Naive thymus-derived CD4-positive, alpha-beta T cell (primary cell): ENCODE measurements around the gene CFAP74. TPM values are rescaled to one million over a fixed set of nuclear protein-coding genes. Genes with fewer than 3 reads are reported as not detected.

Experiments
- ATAC-seq: fragments of 150-1000 bp; cut with Tn5 transposase; 2 replicates; pipeline ENCODE4 v1.10.0; 2021; ENCODE audit warnings: mild to moderate bottlenecking, moderate library complexity
- CTCF ChIA-PET: fragments of 350-600 bp; sonication (Branson Sonifier 250); formaldehyde crosslinking; loops from one replicate; lab custom pipeline; 2021; ENCODE audit warnings: antibody characterized with exemption; lab: Charles Lee
- POLR2A ChIA-PET: fragments of 350-600 bp; sonication (Branson Sonifier 250); formaldehyde crosslinking; loops from one replicate; lab custom pipeline; 2021; ENCODE audit warnings: antibody characterized with exemption, inconsistent platforms; lab: Charles Lee
- DNase-seq, 9 donors: peaks; one replicate each; pipeline versions ENCODE4 v3.0.0 to v3.0.0-alpha.2; 2020 to 2022; ENCODE audit warnings: mixed read lengths in 1 of 9
- H3K27ac ChIP-seq: one replicate; pipeline ENCODE4 v1.7.0; 2013; ENCODE audit warnings: mild to moderate bottlenecking, low read depth, low read length, moderate library complexity
- H3K27me3 ChIP-seq, 2 donors: one replicate each; pipeline ENCODE4 v1.7.0; 2013; ENCODE audit warnings: low read length in 2 of 2, mild to moderate bottlenecking in 2 of 2, moderate library complexity in 2 of 2; ENCODE audit not compliant: control insufficient read depth in 2 of 2, insufficient read depth in 2 of 2
- H3K36me3 ChIP-seq, 3 experiments: 1 replicate in 2 of 3; 2 replicates in 1 of 3; pipeline ENCODE4 v1.7.0; 2013; ENCODE audit warnings: low read length in 3 of 3, mild to moderate bottlenecking in 3 of 3, moderate library complexity in 1 of 3; ENCODE audit not compliant: insufficient read depth in 3 of 3, control insufficient read depth in 2 of 3
- H3K4me1 ChIP-seq, 2 donors: one replicate each; pipeline ENCODE4 v1.7.0; 2013; ENCODE audit warnings: low read length in 2 of 2, mild to moderate bottlenecking in 2 of 2, moderate library complexity in 1 of 2; ENCODE audit not compliant: control insufficient read depth in 2 of 2, insufficient read depth in 2 of 2
- H3K4me3 ChIP-seq: 2 replicates; pipeline ENCODE4 v1.7.0; 2013; ENCODE audit warnings: mild to moderate bottlenecking, low read length
- H3K9me3 ChIP-seq, 3 experiments: 1 replicate in 2 of 3; 2 replicates in 1 of 3; pipeline ENCODE4 v1.7.0; 2013; ENCODE audit warnings: low read length in 3 of 3; ENCODE audit not compliant: control insufficient read depth in 2 of 3
- H3K27ac Mint-ChIP-seq, 9 donors: one replicate each; pipeline ENCODE4 v1.8.0; 2020 to 2022; ENCODE audit warnings: mixed read lengths in 9 of 9, mild to moderate bottlenecking in 8 of 9, moderate library complexity in 5 of 9, inconsistent platforms in 2 of 9
- H3K27me3 Mint-ChIP-seq, 5 donors: one replicate each; pipeline ENCODE4 v1.8.0; 2021 to 2022; ENCODE audit warnings: mixed read lengths in 5 of 5, mild to moderate bottlenecking in 1 of 5
- H3K36me3 Mint-ChIP-seq, 5 donors: one replicate each; pipeline ENCODE4 v1.8.0; 2020 to 2022; ENCODE audit warnings: mixed read lengths in 5 of 5, mild to moderate bottlenecking in 3 of 5, inconsistent platforms in 1 of 5
- H3K4me1 Mint-ChIP-seq, 7 donors: one replicate each; pipeline ENCODE4 v1.8.0; 2020 to 2022; ENCODE audit warnings: mixed read lengths in 7 of 7, mild to moderate bottlenecking in 3 of 7, inconsistent platforms in 1 of 7
- H3K4me3 Mint-ChIP-seq, 10 donors: one replicate each; pipeline ENCODE4 v1.8.0; 2020 to 2022; ENCODE audit warnings: mild to moderate bottlenecking in 10 of 10, mixed read lengths in 10 of 10, moderate library complexity in 6 of 10, inconsistent platforms in 2 of 10
- H3K9me3 Mint-ChIP-seq, 11 donors: one replicate each; pipeline ENCODE4 v1.8.0; 2020 to 2022; ENCODE audit warnings: mixed read lengths in 11 of 11, mild to moderate bottlenecking in 4 of 11, inconsistent platforms in 1 of 11, moderate library complexity in 1 of 11
- intact Hi-C, 2 donors: fragments of 100-400 bp; cut with micrococcal nuclease; formaldehyde crosslinking; loops; one replicate each; pipeline ENCODE4 v1.15.1; 2023
- polyA plus RNA-seq, 2 donors: library from polyadenylated mRNA; unstranded; fragments of 300-500 nt; fragmentation: Illumina TruSeq; gene quantifications; one replicate each; pipeline ENCODE4 v1.2.3, GENCODE V29; 2021
- total RNA-seq, 6 experiments: library from RNA in 5 of 6; stranded (reverse) in 5 of 6; gene quantifications; 1 replicate in 5 of 6; 2 replicates in 1 of 6; pipeline ENCODE4 v1.2.3 and lab custom pipeline; 2021 to 2026

The CFAP74 gene
- total and polyA plus RNA-seq, 7 experiments from 2014 or later, result not detected

DNA sequence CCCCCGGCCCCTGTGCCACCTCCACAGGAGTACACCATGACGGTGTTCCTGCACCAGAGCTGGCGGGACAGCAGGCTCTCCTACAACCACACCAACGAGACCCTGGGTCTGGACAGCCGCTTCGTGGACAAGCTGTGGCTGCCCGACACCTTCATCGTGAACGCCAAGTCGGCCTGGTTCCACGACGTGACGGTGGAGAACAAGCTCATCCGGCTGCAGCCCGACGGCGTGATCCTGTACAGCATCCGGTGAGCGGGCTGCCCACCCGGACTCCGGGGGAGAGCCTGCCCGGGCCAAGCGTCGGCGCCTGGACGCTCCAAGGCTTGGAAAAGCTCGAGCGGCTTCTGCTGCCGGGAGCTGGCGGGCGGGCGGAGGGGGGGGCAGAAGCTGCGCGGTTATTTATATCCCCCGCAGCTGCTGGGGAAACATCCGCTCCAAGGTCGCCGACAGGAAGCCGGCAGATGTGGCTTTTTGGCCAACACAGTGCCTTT is 21.9 kb upstream of the CFAP74 start:
- POLR2A ChIA-PET, result no interaction called here
- H3K4me3 Mint-ChIP-seq, result peak overlapping the region in 6 of 10 donors; percentile 14 to 66 (median 30)
- Histone ChIP-seq H3K4me1 (no peaks in the 10 kb centered on the region), H3K9me3 (no peaks in the 10 kb centered on the region), H3K4me3 (no peak overlapping the region), H3K27ac (no peak overlapping the region), H3K36me3 (no peaks in the 10 kb centered on the region), H3K27me3 (peaks cover under 1 to 7% of the 10 kb centered on the region in 2 donors)
- ATAC-seq (peak; percentile 20), DNase-seq (peak in 3 of 9 donors; percentile 25 to 42 (median 35))
- peaks cover 8 to 36% (median 28%) of the 10 kb centered on the region in 5 donors for H3K27me3 Mint-ChIP-seq
- H3K27ac Mint-ChIP-seq, result no peak overlapping the region
- peaks cover 0 to 2% (median 0%) of the 10 kb centered on the region in 5 donors for H3K36me3 Mint-ChIP-seq
- peaks cover 0 to 2% (median 0%) of the 10 kb centered on the region in 11 donors for H3K9me3 Mint-ChIP-seq
- intact Hi-C loops, result no loop called here
- CTCF ChIA-PET, result interaction anchor here (1.1 kb wide), 1 partner anchor 19 kb away, joined by 4 read pairs; no protein-coding TSS in a partner anchor
- H3K4me1 Mint-ChIP-seq, result peaks cover 0 to 2% (median 0%) of the 10 kb centered on the region in 7 donors

DNA sequence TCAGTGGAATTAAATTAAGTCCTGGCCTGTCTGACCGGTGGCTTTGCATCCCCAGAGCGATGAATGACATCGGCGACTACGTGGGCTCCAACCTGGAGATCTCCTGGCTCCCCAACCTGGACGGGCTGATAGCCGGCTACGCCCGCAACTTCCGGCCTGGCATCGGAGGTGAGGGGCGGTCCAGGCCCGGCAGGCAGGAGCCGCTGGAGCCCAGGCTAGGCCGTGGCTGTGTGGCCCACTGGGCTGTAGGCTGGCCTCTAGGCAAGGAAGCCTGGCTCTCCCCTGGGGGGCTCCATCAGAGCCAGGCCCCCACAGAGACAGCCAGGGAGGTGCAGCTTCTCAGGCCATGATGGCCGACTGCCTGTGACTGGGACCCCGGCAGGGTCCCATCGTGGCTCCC is 21.3 kb upstream of the CFAP74 start:
- intact Hi-C loops, result no loop called here
- Mint-ChIP-seq H3K4me1 (peaks cover 0 to 3% (median 0%) of the 10 kb centered on the region in 7 donors), H3K9me3 (peaks cover 0 to 2% (median 0%) of the 10 kb centered on the region in 11 donors), H3K36me3 (peaks cover 0 to 2% (median 0%) of the 10 kb centered on the region in 5 donors), H3K27me3 (peaks cover 15 to 43% (median 33%) of the 10 kb centered on the region in 5 donors), H3K27ac (no peak overlapping the region), H3K4me3 (peak overlapping the region in 1 of 10 donors; percentile 66)
- no peak overlapping the region for H3K4me3 ChIP-seq
- ChIA-PET POLR2A (no interaction called here), CTCF (interaction anchor here (1.1 kb wide), 1 partner anchor 20 kb away, joined by 4 read pairs; no protein-coding TSS in a partner anchor)
- H3K27ac ChIP-seq, result no peak overlapping the region
- no peak for ATAC-seq
- peaks cover 4 to 13% of the 10 kb centered on the region in 2 donors for H3K27me3 ChIP-seq
- no peaks in the 10 kb centered on the region for H3K9me3 ChIP-seq
- no peak for DNase-seq
- no peaks in the 10 kb centered on the region for H3K36me3 ChIP-seq
- no peaks in the 10 kb centered on the region for H3K4me1 ChIP-seq

DNA sequence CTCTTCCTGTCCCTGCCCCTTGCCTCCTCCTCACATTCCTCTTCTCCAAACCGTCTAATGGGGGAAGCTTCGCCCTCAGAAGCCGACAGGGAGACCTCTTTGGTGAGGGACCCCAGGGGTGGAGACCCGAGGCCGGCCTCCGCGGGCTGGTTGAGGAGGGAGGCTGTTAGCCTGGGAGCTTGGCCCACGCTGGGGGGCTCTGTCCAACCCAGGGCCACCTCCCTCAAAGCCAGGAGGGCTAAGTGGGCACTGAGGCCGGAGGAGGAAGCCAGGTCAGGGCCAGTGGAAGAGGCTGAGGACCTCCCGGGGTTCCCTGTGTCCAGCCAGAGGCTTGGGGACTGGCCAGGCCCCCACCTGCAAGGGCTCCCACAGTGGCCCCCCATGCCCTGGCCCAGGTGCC is 20.9 kb upstream of the CFAP74 start:
- intact Hi-C loops, result no loop called here
- ChIA-PET POLR2A (no interaction called here), CTCF (no interaction called here)
- Mint-ChIP-seq H3K27me3 (peaks cover 16 to 43% (median 33%) of the 10 kb centered on the region in 5 donors), H3K9me3 (peaks cover 0 to 2% (median 0%) of the 10 kb centered on the region in 11 donors), H3K27ac (no peak overlapping the region), H3K36me3 (peaks cover 0 to 2% (median 0%) of the 10 kb centered on the region in 5 donors), H3K4me1 (peaks cover 0 to 5% (median 0%) of the 10 kb centered on the region in 7 donors), H3K4me3 (no peak overlapping the region)
- Histone ChIP-seq H3K4me3 (no peak overlapping the region), H3K27ac (no peak overlapping the region), H3K27me3 (peaks cover 4 to 16% of the 10 kb centered on the region in 2 donors), H3K36me3 (no peaks in the 10 kb centered on the region), H3K4me1 (no peaks in the 10 kb centered on the region), H3K9me3 (no peaks in the 10 kb centered on the region)
- ATAC-seq, result no peak
- no peak for DNase-seq

DNA sequence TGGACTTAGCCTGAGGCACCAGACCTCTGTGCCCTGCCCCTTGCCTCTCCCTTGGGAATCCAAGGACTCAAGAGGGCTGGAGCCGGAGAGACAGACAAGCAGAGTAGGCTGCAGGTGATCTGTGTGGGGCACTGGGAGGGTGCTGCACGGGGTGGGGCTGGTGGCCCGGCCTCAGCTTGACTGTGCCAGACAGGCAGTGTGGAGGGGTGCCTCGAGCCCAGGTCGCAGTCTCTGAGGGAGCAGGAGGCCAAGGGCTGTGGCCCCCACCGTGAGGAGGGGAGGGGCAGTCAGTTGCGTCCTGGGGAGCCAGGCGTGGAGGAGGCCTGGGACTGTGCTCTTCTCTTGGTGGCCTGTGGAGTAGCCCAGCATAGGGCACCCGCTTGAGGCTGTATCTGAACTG is 19.6 kb upstream of the CFAP74 start:
- Mint-ChIP-seq H3K27ac (no peak overlapping the region), H3K4me1 (peaks cover 0 to 11% (median 5%) of the 10 kb centered on the region in 7 donors), H3K27me3 (peaks cover 23 to 48% (median 39%) of the 10 kb centered on the region in 5 donors), H3K36me3 (peaks cover 0 to 3% (median 0%) of the 10 kb centered on the region in 5 donors), H3K9me3 (peaks cover 0 to 2% (median 0%) of the 10 kb centered on the region in 11 donors), H3K4me3 (no peak overlapping the region)
- Histone ChIP-seq H3K9me3 (no peaks in the 10 kb centered on the region), H3K27ac (no peak overlapping the region), H3K27me3 (peaks cover 4 to 16% of the 10 kb centered on the region in 2 donors), H3K4me3 (no peak overlapping the region), H3K4me1 (no peaks in the 10 kb centered on the region), H3K36me3 (no peaks in the 10 kb centered on the region)
- no peak for DNase-seq
- intact Hi-C loops, result no loop called here
- CTCF ChIA-PET, result interaction anchor here (0.5 kb wide), 1 partner anchor 1038 kb away, joined by 3 read pairs; no protein-coding TSS in a partner anchor
- no peak for ATAC-seq
- POLR2A ChIA-PET, result interaction anchor here (0.5 kb wide), 1 partner anchor 21 kb away, joined by 3 read pairs; no protein-coding TSS in a partner anchor

DNA sequence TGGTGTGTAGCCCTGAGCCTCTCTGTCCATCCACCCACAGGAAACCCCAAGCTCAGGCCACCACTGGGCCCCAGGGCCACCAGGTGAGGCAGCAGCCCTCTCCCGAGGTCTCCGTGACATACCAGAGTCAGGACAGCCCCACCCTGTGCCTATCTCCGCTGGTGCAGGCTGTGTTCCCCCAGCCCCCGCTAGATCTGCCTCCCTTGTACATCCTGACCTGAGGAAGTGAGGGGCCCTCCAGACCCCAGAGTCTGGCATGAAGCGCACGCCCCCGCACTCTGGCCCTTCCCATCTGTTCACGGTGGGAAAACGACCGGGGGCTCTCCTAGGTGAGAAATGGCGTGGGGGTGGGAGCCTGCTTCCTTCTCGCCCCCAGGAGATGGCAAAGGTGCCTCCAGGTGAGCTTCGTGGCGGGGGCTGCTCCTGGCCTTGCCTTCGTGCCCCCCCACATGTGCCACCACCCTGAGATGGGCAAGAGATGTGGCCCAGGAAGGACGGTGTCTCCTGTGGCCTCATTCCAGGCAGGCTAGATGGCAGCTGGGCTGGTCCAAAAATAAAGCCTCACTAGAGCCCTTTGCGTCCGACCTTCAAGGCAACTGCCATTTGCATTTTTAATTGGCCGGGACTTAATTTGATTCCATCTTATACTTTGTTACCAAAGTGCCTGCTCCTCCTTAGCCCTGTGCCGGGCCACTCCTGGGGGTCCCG is 18.6 kb upstream of the CFAP74 start:
- DNase-seq (peak in 1 of 9 donors; percentile 4), ATAC-seq (no peak)
- ChIA-PET POLR2A (no interaction called here), CTCF (no interaction called here)
- H3K4me3 Mint-ChIP-seq, result no peak overlapping the region
- H3K9me3 Mint-ChIP-seq, result peaks cover 0 to 2% (median 0%) of the 10 kb centered on the region in 11 donors
- Histone ChIP-seq H3K36me3 (no peaks in the 10 kb centered on the region), H3K27me3 (peaks cover 4 to 16% of the 10 kb centered on the region in 2 donors), H3K4me3 (no peak overlapping the region), H3K27ac (no peak overlapping the region), H3K4me1 (no peaks in the 10 kb centered on the region), H3K9me3 (no peaks in the 10 kb centered on the region)
- peaks cover 0 to 3% (median 0%) of the 10 kb centered on the region in 5 donors for H3K36me3 Mint-ChIP-seq
- intact Hi-C loops, result no loop called here
- peaks cover 33 to 58% (median 49%) of the 10 kb centered on the region in 5 donors for H3K27me3 Mint-ChIP-seq
- peaks cover 0 to 18% (median 8%) of the 10 kb centered on the region in 7 donors for H3K4me1 Mint-ChIP-seq
- H3K27ac Mint-ChIP-seq, result no peak overlapping the region

DNA sequence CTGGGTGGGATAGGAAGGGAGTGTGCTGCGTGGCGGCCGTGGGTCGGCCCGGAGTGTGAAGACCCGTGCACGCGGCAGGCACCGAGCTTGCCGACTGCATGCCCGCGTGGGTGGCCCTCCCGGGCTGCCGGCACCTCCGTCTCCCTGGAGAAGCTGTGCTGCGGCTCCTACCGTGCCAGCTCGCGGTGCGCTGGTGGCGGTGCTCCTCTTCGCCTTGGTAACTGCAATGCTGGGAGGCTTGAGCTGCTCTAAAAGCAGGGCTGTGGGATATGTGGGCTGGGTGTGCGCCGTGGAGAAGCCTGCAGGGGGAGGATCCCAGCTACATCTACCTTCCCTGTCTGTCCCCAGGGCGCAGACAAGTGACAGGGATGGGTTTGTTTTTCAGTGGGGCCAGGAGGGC is 18.0 kb upstream of the CFAP74 start:
- DNase-seq (no peak), ATAC-seq (no peak)
- H3K4me3 ChIP-seq, result no peak overlapping the region
- Mint-ChIP-seq H3K27ac (no peak overlapping the region), H3K36me3 (peaks cover 0 to 3% (median 0%) of the 10 kb centered on the region in 5 donors), H3K4me3 (peak overlapping the region in 1 of 10 donors; percentile 63), H3K27me3 (peaks cover 40 to 64% (median 55%) of the 10 kb centered on the region in 5 donors), H3K9me3 (peaks cover 0 to 2% (median 0%) of the 10 kb centered on the region in 11 donors), H3K4me1 (peaks cover 0 to 19% (median 8%) of the 10 kb centered on the region in 7 donors)
- ChIA-PET CTCF (no interaction called here), POLR2A (no interaction called here)
- intact Hi-C loops, result no loop called here
- H3K36me3 ChIP-seq, result no peaks in the 10 kb centered on the region
- no peaks in the 10 kb centered on the region for H3K9me3 ChIP-seq
- peaks cover 4 to 19% of the 10 kb centered on the region in 2 donors for H3K27me3 ChIP-seq
- H3K4me1 ChIP-seq, result no peaks in the 10 kb centered on the region
- no peak overlapping the region for H3K27ac ChIP-seq
